ENCODE data around the gene GAS2L2.

DNA sequence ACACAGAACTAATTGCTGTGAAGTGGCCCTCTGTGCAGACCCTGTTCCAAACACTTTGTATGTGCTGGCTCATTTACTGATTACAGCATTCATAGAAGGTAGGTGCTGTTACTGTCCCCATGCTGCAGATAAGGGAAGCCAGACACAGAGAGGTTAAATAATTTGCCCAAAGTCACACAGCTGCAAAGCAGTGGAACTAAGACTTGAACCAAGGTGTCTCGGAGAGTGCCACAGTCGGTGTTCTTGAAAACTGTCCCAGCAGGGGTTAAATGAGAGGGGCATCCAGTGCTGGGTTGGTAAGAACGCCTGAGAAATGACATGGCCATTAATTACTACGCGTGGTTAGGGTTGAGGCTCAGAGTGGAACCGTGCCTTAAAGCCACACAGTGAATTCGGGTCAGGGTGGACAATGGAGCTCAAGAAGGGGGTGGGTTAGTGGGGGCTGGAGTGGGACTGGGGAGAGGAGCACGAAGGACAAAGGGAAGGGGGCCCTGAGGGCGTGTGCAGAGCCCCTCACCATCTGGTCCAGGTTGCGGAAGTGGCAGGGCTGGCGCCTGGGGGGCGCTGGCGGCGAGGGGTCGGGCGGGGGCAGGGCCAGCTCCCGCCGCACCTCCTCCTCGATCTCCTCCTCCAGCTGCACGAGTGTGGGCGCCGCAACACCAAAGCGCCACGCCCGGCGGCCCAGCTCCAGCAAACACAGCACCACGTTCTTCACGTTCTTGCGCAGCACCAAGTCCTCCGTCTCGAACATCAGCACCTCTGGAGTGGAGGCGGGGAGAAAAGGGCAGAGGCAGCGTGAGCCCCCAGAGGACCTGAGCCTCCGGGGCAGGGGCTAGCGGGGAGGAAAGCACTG, 3.3 kb downstream of the GAS2L2 start:
- TF ChIP-seq, protein P1, sequence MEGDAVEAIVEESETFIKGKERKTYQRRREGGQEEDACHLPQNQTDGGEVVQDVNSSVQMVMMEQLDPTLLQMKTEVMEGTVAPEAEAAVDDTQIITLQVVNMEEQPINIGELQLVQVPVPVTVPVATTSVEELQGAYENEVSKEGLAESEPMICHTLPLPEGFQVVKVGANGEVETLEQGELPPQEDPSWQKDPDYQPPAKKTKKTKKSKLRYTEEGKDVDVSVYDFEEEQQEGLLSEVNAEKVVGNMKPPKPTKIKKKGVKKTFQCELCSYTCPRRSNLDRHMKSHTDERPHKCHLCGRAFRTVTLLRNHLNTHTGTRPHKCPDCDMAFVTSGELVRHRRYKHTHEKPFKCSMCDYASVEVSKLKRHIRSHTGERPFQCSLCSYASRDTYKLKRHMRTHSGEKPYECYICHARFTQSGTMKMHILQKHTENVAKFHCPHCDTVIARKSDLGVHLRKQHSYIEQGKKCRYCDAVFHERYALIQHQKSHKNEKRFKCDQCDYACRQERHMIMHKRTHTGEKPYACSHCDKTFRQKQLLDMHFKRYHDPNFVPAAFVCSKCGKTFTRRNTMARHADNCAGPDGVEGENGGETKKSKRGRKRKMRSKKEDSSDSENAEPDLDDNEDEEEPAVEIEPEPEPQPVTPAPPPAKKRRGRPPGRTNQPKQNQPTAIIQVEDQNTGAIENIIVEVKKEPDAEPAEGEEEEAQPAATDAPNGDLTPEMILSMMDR (IDR thresholded peaks at IDR 0.05 in 4 of 5, conservative IDR thresholded peaks at IDR 0.05 in 1 of 5) = no peak
- no peak for TF ChIP-seq POLR2A (IDR thresholded peaks at IDR 0.05)
